GM18511 (cell line): ENCODE results near the gene UCKL1.

ENCODE experiments used
- ATAC-seq: cut with Tn5 transposase; IDR thresholded peaks from one replicate; pipeline ENCODE4 v1.9.1; 2021; ENCODE audit warnings: mild to moderate bottlenecking, moderate library complexity; ENCODE audit not compliant: unreplicated experiment

Gene UCKL1

DNA sequence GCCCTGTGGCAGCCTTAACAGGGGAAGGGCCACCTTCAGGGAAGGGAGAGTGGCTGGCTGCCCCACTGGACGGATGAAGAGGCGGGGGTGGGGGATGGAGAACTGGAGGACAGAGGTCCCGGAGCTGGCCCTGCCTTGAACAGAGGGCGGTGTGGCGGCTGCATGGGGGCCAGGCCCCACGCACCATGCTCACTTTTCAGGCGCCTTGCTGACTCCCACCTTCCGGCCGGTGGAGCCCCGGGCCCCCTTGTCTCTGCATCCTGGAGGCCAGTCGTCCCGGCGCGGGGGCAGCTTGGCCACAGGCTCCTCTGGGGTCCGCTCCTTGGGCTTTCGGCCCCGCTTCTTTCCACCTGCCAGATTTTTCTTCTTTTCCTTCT lies 3.5 kb upstream of the UCKL1 start:
- no peak for ATAC-seq

DNA sequence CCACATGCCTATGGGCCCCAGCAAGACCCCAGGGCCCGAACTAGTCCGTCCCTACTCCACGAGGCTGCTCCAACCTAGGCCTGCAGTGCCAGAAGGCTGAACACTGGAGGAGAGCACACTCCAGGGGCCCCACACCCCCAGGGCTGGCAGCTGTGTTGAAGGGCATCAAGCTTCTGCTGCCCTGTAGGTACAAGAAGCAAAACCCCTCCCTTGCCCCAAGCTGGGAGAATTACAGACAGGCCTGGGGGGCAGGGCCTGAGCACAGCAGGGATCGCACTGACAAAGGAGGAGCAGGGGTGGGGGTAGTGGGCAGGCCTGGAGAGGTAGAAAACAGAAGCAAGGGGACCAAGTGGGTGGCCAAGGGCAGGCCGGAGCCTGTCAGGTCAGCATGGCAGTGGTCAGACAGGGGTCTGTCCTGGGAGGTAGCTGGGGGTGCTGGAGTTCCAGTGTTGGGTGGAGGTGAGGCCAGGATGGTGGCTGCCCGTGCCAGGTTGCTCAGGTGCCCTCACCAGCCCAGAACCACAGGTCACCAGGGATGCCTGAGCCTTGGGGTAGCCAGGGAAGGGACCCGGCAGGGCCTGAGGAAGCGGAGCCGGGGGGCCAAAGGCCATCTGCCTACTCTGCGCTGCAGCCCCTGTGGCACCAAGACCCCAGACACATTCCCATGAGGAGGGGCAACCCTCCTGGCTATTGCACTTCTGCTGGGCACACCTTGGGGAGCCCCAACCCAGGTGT lies 2.9 kb upstream of the UCKL1 start:
- ATAC-seq = no peak

DNA sequence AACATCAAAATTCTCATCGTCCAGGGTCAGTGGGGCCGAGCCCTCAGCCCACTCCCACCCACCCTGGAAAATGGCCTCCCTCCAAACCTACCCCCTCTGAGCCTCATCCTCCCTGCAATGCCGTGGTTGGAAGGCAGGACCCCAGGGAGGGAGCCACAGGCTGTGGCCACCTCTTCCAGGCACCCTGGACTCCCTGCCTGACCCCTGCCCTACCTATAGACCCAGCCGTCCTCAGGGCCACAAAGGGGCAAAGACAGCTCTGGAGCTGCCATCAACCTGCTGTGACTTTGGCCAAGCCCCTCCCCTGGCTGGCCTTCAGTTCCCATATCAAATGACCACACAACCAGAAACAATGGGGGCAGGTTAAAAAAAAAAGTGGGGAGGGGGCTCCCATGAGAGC lies 2.3 kb upstream of the UCKL1 start:
- ATAC-seq = no peak

DNA sequence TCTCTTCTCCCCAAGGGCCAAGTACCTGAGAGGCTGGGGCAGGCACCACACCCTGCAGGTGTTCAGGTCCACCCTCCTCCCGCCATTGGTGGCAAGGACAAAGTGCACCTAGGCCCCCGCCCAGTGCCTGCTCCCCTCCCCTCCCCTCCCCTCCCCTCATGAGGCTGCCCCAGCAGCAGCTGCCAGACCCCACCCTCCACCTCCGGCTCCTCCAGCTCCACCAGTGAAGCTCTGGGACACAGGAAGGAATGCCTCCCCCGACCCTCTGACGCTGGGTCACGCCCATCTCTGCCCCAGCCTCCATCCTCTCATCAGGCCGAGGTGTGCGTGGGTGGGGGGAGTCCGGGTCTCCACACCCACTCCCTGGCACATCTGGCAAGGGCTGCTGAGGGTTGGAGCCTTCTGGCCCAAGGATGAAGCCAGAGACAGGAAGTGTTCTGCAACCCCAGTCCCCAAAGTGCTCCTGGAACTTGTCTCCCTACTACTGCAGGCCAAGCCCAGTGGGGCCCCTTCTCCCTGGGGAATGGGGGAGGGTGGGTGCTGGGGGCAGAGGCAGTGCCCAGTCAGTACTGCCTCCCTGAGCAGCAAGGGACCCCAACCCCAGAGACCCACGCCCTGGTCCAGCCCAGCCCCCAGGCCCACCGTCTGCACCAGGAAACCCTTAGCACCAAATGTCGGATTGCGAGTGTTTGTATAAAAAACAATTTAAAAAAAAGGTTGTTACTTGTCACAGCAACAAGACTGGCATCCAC lies 1.6 kb upstream of the UCKL1 start:
- ATAC-seq = no peak

DNA sequence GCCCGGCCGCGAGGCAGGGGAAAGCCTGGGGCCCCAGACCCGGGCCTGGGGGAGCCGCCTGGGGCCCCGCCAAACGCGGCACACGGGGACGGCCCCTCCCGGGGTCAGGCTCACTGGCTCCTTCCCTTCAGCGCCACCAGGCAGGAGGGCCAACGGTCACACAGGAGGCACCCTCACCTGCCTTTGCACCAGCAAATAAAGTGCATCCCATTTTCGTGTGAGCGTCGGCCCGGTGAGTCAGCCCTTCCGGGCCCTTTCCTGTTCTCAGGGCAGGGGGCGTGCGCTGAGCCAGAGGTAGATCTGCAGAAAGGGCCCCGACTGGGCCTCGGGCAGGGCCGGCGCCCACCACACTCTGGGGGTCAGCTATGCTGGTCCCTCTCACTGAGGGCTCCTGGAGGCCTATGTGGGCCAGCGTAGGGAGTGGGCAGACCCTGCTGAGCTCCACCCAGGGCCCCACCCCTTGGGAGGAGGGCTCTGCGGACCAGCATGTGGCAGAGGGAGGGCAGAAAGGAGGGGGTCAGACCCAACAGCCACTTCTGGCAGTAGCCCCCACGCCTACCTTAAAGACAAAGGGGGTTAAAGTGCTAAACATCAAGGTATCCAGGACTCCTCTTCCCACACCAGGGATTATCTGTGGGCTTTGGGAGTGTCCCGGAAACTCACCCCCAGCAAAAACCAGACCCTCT lies 931 bp upstream of the UCKL1 start:
- no peak for ATAC-seq

DNA sequence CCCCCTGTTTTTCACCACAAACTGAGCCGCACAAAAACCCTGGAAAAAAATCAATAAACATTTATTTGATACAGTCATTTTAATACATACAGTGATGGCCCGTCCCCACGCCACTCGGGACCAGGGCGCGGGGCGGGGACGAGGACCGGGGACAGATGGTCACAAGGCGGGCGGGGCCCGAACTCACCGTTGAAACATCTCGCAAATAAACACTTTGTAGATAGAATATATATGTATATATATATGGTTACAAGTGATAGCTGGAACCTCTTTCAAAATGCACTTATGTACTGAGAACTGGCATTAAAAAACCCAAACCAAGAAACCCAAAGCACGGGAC lies 418 bp upstream of the UCKL1 start:
- peak; percentile 10 for ATAC-seq

DNA sequence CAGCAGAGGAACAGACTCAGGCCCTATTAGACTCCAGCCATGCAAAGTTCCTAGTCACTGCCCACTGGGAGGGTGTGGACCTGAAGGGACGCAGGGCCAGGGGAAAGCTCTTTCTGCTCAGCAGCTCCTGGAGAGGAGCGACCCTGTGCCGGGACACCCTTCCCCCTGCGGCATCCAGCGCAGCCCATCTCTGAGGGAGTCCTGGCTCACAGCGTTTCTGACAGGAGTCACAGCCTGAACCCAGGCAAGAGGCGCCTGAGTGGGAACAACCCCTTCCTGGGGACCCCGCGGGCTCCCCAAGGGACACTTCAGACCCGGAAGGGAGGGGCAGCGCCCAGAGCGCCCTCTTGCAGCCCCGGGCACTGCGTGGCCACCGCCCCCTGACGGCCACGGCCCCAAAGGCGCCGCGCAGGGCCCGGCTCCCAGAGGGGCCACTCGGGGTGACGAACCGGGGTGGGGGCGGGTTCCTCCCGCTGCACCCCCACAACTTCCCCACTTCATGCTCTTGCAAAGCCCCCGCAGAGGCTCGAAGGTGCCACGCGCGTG lies 862 bp downstream of the UCKL1 start:
- peak; percentile 28 for ATAC-seq

DNA sequence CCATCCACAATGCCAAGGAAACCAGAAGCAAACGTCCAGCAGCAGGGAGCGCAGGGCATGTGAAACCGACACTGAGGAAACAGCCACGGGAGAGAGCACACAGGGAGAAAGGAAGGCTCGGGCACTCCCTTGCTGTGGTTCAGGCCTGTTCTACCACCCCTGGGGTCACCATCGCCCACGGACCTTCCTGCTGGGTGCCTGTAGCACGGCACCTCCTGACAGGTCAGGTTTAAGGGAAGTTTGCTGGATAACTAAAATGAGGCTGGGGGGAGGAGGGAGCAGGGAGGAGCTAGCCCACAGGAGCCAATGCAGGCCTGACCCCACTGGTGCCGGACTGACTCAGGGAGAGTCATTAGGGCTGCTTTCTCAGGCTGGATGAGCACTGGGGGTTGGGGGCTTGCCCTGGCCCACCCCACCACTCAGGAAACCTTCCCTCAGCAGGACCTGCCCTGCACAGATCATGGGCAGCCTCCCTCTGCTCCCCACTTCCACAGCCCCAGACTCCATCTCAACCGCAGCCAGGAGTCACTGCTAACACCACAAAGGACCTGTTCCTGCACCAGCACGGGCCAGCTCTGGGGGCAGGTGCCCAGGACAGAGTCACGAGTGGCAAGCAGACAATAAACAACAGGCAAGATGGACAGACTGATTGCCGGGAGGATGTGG lies 2.3 kb downstream of the UCKL1 start:
- no peak for ATAC-seq

DNA sequence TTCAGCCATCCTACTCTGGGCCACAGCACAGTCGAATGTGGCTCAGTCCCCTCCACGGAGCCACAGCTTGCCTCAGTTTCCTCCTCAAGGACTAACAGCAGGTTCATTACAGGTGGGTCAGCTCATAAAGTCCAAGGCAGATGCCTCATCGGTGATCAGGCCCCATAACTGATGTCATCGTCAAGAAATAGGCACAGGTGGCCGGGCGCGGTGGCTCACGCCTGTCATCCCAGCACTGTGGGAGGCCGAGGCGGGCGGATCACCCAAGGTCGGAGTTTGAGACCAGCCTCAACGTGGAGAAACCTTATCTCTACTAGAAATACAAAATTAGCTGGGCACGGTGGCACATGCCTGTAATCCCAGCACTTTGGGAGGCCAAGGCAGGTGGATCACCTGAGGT lies 3.4 kb downstream of the UCKL1 start:
- ATAC-seq = no peak

DNA sequence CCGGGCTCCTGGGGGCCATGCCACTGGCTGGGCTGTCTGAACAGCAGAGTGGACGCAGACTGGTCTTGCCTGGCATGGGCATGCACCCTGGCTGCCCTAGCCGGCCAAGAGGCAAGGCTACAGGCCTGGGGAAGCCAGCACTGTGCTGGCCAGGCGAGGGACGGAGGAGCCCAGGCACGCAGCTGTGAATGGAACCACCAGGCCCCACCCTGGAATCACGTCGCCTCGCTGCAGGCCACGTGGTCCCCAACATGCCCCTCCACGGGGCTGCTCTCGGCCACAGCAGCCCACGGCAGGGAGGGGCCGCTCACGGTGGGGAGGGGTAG lies 4.0 kb downstream of the UCKL1 start:
- ATAC-seq = no peak

DNA sequence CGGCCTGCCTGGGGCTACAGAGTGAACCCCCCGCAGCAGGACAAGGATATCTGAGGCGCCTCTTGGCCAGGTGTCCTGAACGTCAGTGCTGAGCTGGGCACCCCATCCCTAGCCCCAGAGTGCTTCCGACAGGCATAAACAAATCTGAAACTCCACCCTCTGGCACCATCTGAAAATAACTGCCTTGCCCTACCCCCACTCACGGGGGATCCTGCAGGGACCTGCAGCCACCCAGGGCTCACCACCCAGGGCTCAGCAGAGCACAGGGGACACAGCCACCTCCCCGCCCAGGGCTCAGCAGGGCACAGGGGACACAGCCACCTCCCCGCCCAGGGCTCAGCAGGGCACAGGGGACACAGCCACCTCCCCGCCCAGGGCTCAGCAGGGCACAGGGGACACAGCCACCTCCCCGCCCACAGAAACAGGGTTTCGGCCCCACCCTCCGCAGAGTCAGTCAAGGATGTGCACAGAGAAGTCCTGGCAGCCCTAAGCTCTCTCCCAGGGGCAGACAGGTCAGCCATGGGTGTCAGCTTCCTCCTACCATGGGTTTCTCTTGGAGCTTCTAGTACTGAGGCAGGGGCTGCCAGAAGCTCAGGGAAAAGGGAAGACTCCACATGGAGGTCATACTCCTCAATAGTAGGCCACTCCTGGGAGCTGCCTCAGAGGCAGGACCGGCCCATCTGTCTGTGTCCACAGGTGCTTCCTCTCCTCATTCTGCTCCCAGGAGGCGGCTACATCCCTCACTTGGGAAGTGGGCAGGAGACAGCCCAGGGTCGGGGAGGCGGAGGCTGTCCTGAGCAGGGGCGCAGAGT lies 4.6 kb downstream of the UCKL1 start:
- ATAC-seq = no peak

DNA sequence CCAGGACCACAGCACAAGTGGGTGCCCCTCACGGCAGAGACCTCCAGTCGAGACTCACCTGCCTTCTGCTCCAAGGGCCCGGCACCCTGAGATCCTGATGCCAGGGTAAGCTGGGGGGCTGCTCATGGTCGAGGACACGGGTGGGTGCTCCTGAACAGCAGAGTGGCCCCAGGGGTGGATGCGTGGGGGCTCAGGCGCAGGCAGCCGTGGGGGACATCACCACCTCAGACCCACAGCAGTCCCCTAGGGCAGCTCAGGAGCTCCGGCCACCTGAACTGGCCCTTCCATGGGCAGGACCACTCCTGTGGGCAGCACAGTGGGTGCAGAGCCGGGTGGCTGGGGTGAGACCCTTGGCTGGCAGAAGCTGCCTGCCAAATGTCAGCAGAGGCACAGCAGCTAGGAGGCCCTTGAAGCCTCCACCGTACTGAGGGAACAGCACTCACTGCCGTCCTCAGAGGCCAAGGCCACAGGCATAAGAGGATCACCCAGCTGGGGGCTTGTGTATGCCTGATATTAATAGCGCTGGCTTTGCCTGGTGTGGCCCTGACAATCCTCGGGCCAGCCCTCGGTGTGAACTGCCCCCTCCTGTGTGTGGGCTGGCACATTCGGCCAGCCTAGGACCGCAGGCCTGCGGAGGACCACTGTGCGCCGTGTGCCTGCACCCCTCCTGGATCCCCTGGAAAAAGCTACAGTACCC lies 5.4 kb downstream of the UCKL1 start:
- no peak for ATAC-seq

DNA sequence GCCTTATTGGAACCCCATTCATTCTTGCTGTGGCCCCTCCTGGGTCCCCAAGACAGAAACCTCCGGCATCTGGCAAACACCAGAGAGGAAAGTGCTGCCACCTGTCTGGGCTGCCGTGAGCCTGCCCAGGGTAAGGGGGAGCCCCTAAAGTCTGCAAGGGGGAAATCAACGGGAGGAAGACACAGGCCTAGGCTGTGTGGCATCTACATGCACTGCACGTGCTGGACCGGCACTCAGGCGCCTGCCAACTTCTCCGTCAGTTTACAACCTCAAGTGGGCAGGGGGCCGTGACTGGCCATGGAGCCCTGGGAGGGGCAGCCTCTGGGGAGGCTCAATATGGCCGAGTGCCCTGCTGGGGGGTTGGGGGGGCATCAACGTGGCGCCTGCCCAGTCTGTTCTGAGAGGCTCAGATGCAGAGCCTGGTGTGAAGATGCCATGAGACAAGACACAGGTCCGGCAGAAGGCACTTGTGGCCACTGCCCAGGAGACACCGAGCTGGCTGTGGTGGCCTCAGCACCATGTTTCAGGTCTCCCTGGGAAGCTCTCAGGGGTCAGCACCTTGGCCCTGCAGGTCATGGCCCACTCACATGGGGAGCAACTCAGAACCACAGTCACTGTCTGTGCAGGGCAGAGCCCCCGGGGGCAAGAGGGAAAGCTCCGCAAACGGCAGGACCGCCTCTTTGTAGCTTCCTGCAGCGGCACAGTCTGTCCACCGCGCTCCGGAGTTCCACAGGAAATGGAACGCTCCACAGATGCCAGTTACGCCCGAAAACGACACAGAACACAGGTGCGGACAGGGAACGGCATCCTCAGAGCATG lies 8.4 kb downstream of the UCKL1 start:
- ATAC-seq = no peak

DNA sequence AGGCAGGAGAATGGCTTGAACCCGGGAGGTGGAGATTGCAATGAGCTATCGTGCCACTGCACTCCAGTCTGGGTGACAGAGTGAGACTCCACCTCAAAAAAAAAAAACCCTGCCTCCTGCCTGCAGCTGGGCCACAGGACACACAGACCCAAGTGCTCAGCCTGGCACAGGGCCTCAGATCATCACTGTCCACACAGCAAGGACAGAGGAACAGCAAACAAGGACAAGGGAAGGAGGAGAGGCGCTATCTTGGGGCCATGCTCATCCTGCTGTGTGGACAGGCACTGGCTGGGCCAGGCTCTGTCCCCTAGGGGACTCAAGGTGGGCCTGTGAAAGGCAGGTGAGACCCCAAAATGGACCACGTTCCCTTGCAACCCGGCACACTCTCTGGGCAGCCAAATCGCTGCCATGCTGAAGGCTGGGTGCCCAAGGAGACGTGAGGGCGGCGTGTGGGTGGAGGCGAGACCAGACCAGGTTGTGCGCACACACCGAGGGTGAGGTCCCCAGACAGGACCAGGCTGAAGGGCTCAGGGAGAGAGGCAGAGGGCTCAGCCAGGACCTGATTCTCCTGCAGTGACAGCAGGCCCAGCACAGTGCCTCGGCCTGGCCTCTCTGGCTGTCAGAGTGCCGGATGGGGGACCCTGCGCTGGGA lies 9.1 kb downstream of the UCKL1 start:
- ATAC-seq = no peak

DNA sequence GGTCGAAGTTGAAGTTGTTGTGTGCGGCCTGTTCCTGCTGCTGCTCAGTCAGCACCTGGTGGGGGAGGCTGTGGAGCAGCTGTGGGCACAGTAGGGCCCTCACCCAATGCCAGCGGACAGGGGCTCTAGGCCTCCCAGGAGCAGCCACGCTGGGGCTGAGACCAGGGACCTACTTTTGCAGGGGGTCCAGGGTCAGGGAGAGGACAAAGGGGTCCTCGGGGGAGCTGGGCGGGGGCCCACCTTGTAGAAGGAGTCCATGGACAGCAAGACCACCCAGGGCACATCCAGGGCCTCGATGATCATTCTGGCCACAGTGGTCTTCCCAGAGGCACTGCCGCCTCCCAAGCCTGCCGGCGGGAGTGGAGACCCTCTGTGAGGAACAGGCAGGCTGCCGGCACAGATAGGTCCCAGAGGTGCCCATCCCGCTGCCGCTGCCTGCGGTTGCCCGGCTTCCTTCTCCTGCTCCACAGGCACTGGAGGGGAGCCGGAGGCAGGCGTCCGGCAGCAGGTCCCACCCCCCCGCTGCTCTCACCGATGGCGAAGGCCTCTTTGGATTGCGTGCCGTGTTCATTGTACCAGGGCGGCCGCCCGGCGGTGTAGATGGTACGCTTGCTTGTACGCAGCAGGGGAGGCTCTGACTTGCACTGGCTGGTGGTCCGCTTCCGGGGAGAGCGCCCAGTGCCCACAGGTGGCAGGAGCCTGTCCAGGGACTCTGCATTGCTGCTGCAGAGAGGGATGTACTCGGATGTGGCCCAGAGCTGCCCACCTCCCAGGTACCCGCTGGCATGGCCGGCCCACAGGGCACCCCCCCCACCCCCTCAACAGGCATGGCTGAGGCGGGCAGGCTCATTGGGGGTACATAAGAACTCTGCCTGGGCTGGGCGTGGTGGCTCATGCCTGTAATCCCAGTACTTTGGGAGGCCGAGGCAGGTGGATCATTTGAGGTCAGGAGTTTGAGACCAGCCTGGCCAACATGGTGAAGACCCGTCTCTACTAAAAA lies 10.0 kb downstream of the UCKL1 start:
- ATAC-seq = no peak

DNA sequence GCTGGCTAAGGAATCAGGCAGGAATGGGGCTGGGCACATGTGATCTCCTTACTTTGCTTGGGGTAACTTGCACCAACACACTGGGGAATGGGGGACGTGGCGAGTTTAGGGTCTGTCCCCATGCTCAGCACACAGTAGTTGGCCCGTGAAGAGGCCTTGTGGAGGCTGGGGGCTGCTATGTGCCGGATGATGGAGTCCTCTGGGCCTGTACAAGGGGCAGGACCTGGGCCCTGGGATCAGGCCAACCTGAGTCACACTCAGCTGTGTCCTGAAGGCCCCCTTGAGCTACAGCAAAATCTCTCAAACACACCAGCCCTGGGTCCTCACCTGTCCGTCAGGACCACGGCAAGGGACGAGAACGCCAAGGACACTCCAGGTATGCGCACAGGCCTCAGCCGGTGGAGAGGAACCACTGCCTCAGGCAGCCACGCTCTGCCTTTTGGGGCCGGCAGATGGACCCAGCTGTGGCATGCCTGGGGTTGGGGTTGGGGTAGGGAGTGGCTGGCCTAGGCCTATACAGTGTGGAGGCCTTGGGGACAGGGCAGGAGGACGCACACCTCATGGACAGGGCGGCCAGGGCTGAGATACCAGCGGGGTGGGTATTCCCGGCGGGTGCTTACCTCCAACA lies 11.1 kb downstream of the UCKL1 start:
- no peak for ATAC-seq
